AG04449 (cell line): Measurements from ENCODE around the gene DNAJC4.
A peak's percentile ranks its signal among the peaks of the same experiment; 100 is the strongest.
"Not testable (repeated sequence)": the region's sequence is repeated elsewhere in the genome, so short reads cannot be mapped to it uniquely, and the experiment has no call there.

Experiments
- CTCF ChIA-PET: fragments of 350-600 bp; formaldehyde crosslinking; extraction: SDS; loops from one replicate; lab custom pipeline; 2021; ENCODE audit warnings: antibody characterized with exemption; lab: Yijun Ruan, JAX
- POLR2A ChIA-PET: fragments of 400-600, 350-600 bp; formaldehyde crosslinking; extraction: SDS; loops from one replicate; lab custom pipeline; 2020; ENCODE audit warnings: antibody characterized with exemption, inconsistent platforms; lab: Yijun Ruan, JAX
- DNase-seq: peaks from one replicate; pipeline ENCODE4 v3.0.0-alpha.2; 2010; ENCODE audit warnings: low read depth, low spot score
- H3K4me3 ChIP-seq: 2 replicates; pipeline ENCODE4 v1.5.1; 2011; ENCODE audit warnings: low read depth, mild to moderate bottlenecking, control low read depth, low read length
- CTCF ChIP-seq: IDR thresholded peaks from one replicate; pipeline ENCODE4 v1.5.1; 2011; ENCODE audit warnings: mild to moderate bottlenecking, moderate library complexity, low read length, control low read depth, inconsistent platforms; ENCODE audit not compliant: insufficient read depth; ENCODE audit errors: missing control alignments

Gene DNAJC4

GRCh38 chr11:64243236-64243854, 13.0 kb downstream of the DNAJC4 start:
- ChIA-PET POLR2A (interaction anchor here (0.6 to 7.1 kb wide), 4 partner anchors 17 to 112 kb away, joined by 3 to 61 read pairs (median 5); partner anchors contain the start of genes NUDT22 and TRPT1), CTCF (interaction anchor here (0.5 to 10.8 kb wide), 7 partner anchors 8 to 99 kb away, joined by 3 to 139 read pairs (median 3); partner anchors contain the start of genes CATSPERZ, ESRRA, FERMT3 and NUDT22)
- peak overlapping the region; percentile 25 for H3K4me3 ChIP-seq
- TF ChIP-seq CTCF: no peak
- no peak for DNase-seq

GRCh38 chr11:64244107-64244506, 13.8 kb downstream of the DNAJC4 start:
- ChIA-PET CTCF (interaction anchor here (1.2 to 10.8 kb wide), 4 partner anchors 7 to 59 kb away, joined by 3 to 139 read pairs (median 60); partner anchors contain the start of genes CATSPERZ, ESRRA, FERMT3 and PLCB3), POLR2A (interaction anchor here (0.6 to 7.1 kb wide), 3 partner anchors 26 to 88 kb away, joined by 5 to 61 read pairs (median 5); no protein-coding TSS in a partner anchor)
- peak overlapping the region; percentile 3; the same call in 1 of the 2 replicates for H3K4me3 ChIP-seq
- no peak for TF ChIP-seq CTCF
- no peak for DNase-seq

- ChIA-PET POLR2A (interaction anchor here (0.6 to 7.1 kb wide), 10 partner anchors 12 to 64 kb away, joined by 3 to 61 read pairs (median 4); partner anchors contain the start of genes DNAJC4, NUDT22 and TRPT1), CTCF (interaction anchor here (1.3 to 10.8 kb wide), 5 partner anchors 9 to 110 kb away, joined by 3 to 224 read pairs (median 103); partner anchors contain the start of genes CATSPERZ, ESRRA and FERMT3)
- peak overlapping the region; percentile 88 for H3K4me3 ChIP-seq
- no peak for TF ChIP-seq CTCF
- DNase-seq: no peak
These were observed 14.6 kb downstream of the DNAJC4 start for GRCh38 chr11:64244966-64245365.

GRCh38 chr11:64245401-64245796, 15.1 kb downstream of the DNAJC4 start:
- ChIA-PET CTCF (interaction anchor here (1.3 to 10.8 kb wide), 5 partner anchors 8 to 109 kb away, joined by 3 to 224 read pairs (median 103); partner anchors contain the start of genes CATSPERZ, ESRRA and FERMT3), POLR2A (interaction anchor here (0.6 to 7.1 kb wide), 12 partner anchors 8 to 64 kb away, joined by 3 to 61 read pairs (median 4); partner anchors contain the start of genes DNAJC4, NUDT22, STIP1 and TRPT1)
- no peak for TF ChIP-seq CTCF
- DNase-seq: no peak
- peak overlapping the region; percentile 88 for H3K4me3 ChIP-seq

GRCh38 chr11:64245797-64246620, 15.7 kb downstream of the DNAJC4 start:
- TF ChIP-seq CTCF: no peak
- peak overlapping the region; percentile 88 for H3K4me3 ChIP-seq
- ChIA-PET CTCF (interaction anchor here (1.3 to 10.8 kb wide), 6 partner anchors 8 to 109 kb away, joined by 3 to 224 read pairs (median 54); partner anchors contain the start of genes CATSPERZ, ESRRA and FERMT3), POLR2A (interaction anchor here (0.6 to 7.1 kb wide), 17 partner anchors 9 to 533 kb away, joined by 3 to 61 read pairs (median 4); partner anchors contain the start of genes NUDT22, PRDX5, STIP1 and TRMT112)
- peak; percentile 55 for DNase-seq

GRCh38 chr11:64246621-64246870, 16.2 kb downstream of the DNAJC4 start:
- POLR2A ChIA-PET: interaction anchor here (0.6 to 7.1 kb wide), 7 partner anchors 9 to 532 kb away, joined by 3 to 61 read pairs (median 4); partner anchors contain the start of genes PRDX5 and TRMT112
- not testable (repeated sequence) for DNase-seq
- CTCF ChIA-PET: interaction anchor here (1.5 to 10.8 kb wide), 5 partner anchors 9 to 108 kb away, joined by 3 to 224 read pairs (median 103); partner anchors contain the start of genes CATSPERZ, ESRRA and FERMT3
- peak overlapping the region; percentile 88 for H3K4me3 ChIP-seq
